ENCODE results near the gene NGFR. TPM values are rescaled to one million over a fixed set of nuclear protein-coding genes. Genes with fewer than 3 reads are reported as not detected.

The NGFR gene
- total RNA-seq, 1 donor from 2014 or later = 4.1 TPM

GRCh38 chr17:49524473-49525359 lies 29.6 kb downstream of the NGFR start:
- no peak for DNase-seq
- ATAC-seq = no peak
- intact Hi-C loops (cut with micrococcal nuclease) = no loop called here

- ATAC-seq (peak; percentile 90), DNase-seq (peak; percentile 70)
- intact Hi-C loops (cut with micrococcal nuclease) = no loop called here
Observed at GRCh38 chr17:49525831-49526741, 31.0 kb downstream of the NGFR start.

GRCh38 chr17:49527927-49528651 lies 33.0 kb downstream of the NGFR start:
- intact Hi-C loops (cut with micrococcal nuclease) = no loop called here
- ATAC-seq = no peak
- DNase-seq = no peak

- DNase-seq (no peak), ATAC-seq (no peak)
- intact Hi-C loops (cut with micrococcal nuclease) = no loop called here
Observed at GRCh38 chr17:49528966-49529365, 33.9 kb downstream of the NGFR start.

GRCh38 chr17:49530118-49530517 lies 35.0 kb downstream of the NGFR start:
- intact Hi-C loops (cut with micrococcal nuclease) = no loop called here
- no peak for ATAC-seq

GRCh38 chr17:49543860-49544259 lies 48.8 kb downstream of the NGFR start:
- no peak for ATAC-seq
- intact Hi-C loops (cut with micrococcal nuclease) = loop anchor here (5.0 to 10.0 kb wide), 2 partner anchors 49 to 87 kb away; partner anchors contain the start of gene NGFR
- DNase-seq = no peak

More at GRCh38 chr17:49530118-49530517, 35.0 kb downstream of the NGFR start:
- no peak for DNase-seq

GRCh38 chr17:49545007-49545660 lies 50.0 kb downstream of the NGFR start:
- ATAC-seq (no peak), DNase-seq (no peak)
- intact Hi-C loops (cut with micrococcal nuclease) = loop anchor here (10.0 kb wide), 1 partner anchor 50 kb away; the partner anchor contains the start of gene NGFR

GRCh38 chr17:49545806-49546545 lies 50.9 kb downstream of the NGFR start:
- intact Hi-C loops (cut with micrococcal nuclease) = loop anchor here (10.0 kb wide), 1 partner anchor 51 kb away; the partner anchor contains the start of gene NGFR

GRCh38 chr17:49546546-49547535 lies 51.7 kb downstream of the NGFR start:
- DNase-seq (no peak), ATAC-seq (no peak)
- intact Hi-C loops (cut with micrococcal nuclease) = loop anchor here (10.0 kb wide), 1 partner anchor 52 kb away; the partner anchor contains the start of gene NGFR

More at GRCh38 chr17:49545806-49546545, 50.9 kb downstream of the NGFR start:
- no peak for DNase-seq
- no peak for ATAC-seq

- ATAC-seq = peak; percentile 84
- no peak for DNase-seq
- intact Hi-C loops (cut with micrococcal nuclease) = loop anchor here (10.0 kb wide), 1 partner anchor 53 kb away; the partner anchor contains the start of gene NGFR
Observed at GRCh38 chr17:49547566-49547965, 52.5 kb downstream of the NGFR start.

GRCh38 chr17:49548051-49548505 lies 53.0 kb downstream of the NGFR start:
- ATAC-seq (peak; percentile 83), DNase-seq (peak; percentile 64)
- intact Hi-C loops (cut with micrococcal nuclease) = loop anchor here (10.0 kb wide), 1 partner anchor 53 kb away; the partner anchor contains the start of gene NGFR

GRCh38 chr17:49548506-49549310 lies 53.6 kb downstream of the NGFR start:
- DNase-seq (peak; percentile 78), ATAC-seq (peak; percentile 75)
- intact Hi-C loops (cut with micrococcal nuclease) = loop anchor here (10.0 kb wide), 1 partner anchor 54 kb away; the partner anchor contains the start of gene NGFR

GRCh38 chr17:49549311-49549605 lies 54.2 kb downstream of the NGFR start:
- intact Hi-C loops (cut with micrococcal nuclease) = loop anchor here (10.0 kb wide), 1 partner anchor 54 kb away; the partner anchor contains the start of gene NGFR
- DNase-seq = no peak
- no peak for ATAC-seq

- DNase-seq (no peak), ATAC-seq (no peak)
- intact Hi-C loops (cut with micrococcal nuclease) = loop anchor here (10.0 kb wide), 3 partner anchors 55 to 235 kb away; partner anchors contain the start of gene NGFR
Observed at GRCh38 chr17:49549691-49550678, 54.9 kb downstream of the NGFR start.
